Measurements from ENCODE around the gene PPP1R37. TPM values are rescaled to one million over a fixed set of nuclear protein-coding genes. Genes with fewer than 3 reads are reported as not detected.

Gene PPP1R37
- total RNA-seq, 2 experiments from 2014 or later, result 13.3 to 15.3 TPM

DNA sequence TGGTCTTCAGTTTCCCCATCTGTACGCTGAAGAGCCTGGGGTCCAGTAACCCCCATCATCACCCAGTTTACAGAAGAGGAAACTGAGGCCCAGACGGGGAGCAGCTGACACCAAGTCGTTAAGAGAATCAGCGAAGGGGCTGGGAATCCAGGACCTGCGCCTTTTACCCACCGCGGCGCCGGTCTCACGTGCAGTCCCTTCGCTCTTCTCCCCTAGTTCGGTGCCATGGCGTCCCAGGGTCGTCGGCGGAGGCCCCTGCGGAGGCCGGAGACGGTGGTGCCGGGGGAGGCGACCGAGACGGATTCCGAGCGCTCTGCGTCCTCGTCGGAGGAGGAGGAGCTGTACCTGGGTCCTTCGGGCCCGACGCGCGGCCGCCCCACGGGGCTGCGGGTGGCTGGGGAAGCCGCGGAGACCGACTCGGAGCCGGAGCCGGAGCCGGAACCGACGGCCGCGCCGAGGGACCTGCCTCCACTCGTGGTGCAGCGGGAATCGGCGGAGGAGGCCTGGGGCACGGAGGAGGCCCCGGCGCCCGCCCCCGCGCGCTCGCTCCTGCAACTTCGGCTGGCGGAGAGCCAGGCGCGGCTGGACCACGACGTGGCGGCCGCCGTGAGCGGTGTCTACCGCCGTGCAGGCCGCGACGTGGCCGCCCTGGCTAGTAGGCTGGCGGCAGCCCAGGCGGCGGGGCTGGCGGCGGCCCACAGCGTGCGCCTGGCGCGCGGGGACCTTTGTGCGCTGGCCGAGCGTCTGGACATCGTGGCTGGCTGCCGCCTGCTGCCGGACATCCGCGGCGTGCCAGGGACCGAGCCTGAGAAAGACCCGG is 86.3 kb downstream of the PPP1R37 start:
- Mint-ChIP-seq H3K36me3 (peaks cover 2% of the 10 kb centered on the region), H3K9me3 (no peaks in the 10 kb centered on the region), H3K4me3 (peak overlapping the region; percentile 85), H3K4me1 (peaks cover 12% of the 10 kb centered on the region), H3K27me3 (no peaks in the 10 kb centered on the region), H3K27ac (peak overlapping the region; percentile 86)
- DNase-seq, result peak; percentile 64

- H3K27me3 Mint-ChIP-seq, result no peaks in the 10 kb centered on the region
- no peaks in the 10 kb centered on the region for H3K9me3 Mint-ChIP-seq
- peak overlapping the region; percentile 76 for H3K4me3 Mint-ChIP-seq
- peaks cover 14% of the 10 kb centered on the region for H3K4me1 Mint-ChIP-seq
- H3K27ac Mint-ChIP-seq, result peak overlapping the region; percentile 60
- H3K36me3 Mint-ChIP-seq, result peaks cover 2% of the 10 kb centered on the region
- DNase-seq, result no peak
These were observed 87.0 kb downstream of the PPP1R37 start for GRCh38 chr19:45179892-45180370.

DNA sequence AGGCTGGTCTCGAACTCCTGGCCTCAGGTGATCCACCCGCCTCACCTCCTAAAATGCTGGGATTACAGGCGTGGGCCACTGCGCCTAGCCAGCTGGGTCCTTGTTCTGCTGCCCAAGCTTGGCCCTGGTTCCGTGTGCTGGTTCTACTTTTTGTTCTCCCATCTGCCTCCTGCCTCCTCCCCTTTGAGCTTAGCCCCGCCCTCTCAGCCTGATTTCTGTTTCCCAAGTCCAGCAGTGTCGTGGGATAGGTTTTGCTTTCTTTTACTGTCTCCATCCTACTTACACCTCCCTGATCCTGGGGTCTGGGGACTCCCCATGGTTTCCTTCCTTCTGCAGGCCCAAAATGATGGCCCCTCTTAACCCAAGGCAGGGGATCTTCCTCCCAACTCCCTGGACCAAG is 88.0 kb downstream of the PPP1R37 start:
- H3K27ac Mint-ChIP-seq, result peak overlapping the region; percentile 52

GRCh38 chr19:45182758-45183157 is 89.8 kb downstream of the PPP1R37 start:
- Mint-ChIP-seq H3K9me3 (no peaks in the 10 kb centered on the region), H3K36me3 (peaks cover 2% of the 10 kb centered on the region), H3K27me3 (no peaks in the 10 kb centered on the region), H3K4me3 (no peak overlapping the region), H3K27ac (no peak overlapping the region), H3K4me1 (peaks cover 18% of the 10 kb centered on the region)
- no peak for DNase-seq

More for the DNA sequence above, 88.0 kb downstream of the PPP1R37 start:
- Mint-ChIP-seq H3K4me3 (peak overlapping the region; percentile 48), H3K9me3 (no peaks in the 10 kb centered on the region), H3K36me3 (peaks cover 2% of the 10 kb centered on the region), H3K4me1 (peaks cover 15% of the 10 kb centered on the region), H3K27me3 (no peaks in the 10 kb centered on the region)
- DNase-seq, result no peak

- no peak overlapping the region for H3K27ac Mint-ChIP-seq
- H3K9me3 Mint-ChIP-seq, result no peaks in the 10 kb centered on the region
- H3K4me3 Mint-ChIP-seq, result no peak overlapping the region
- H3K27me3 Mint-ChIP-seq, result no peaks in the 10 kb centered on the region
- peaks cover 18% of the 10 kb centered on the region for H3K4me1 Mint-ChIP-seq
- DNase-seq, result no peak
- H3K36me3 Mint-ChIP-seq, result peaks cover 2% of the 10 kb centered on the region
These were observed 91.1 kb downstream of the PPP1R37 start for GRCh38 chr19:45184115-45184514.

DNA sequence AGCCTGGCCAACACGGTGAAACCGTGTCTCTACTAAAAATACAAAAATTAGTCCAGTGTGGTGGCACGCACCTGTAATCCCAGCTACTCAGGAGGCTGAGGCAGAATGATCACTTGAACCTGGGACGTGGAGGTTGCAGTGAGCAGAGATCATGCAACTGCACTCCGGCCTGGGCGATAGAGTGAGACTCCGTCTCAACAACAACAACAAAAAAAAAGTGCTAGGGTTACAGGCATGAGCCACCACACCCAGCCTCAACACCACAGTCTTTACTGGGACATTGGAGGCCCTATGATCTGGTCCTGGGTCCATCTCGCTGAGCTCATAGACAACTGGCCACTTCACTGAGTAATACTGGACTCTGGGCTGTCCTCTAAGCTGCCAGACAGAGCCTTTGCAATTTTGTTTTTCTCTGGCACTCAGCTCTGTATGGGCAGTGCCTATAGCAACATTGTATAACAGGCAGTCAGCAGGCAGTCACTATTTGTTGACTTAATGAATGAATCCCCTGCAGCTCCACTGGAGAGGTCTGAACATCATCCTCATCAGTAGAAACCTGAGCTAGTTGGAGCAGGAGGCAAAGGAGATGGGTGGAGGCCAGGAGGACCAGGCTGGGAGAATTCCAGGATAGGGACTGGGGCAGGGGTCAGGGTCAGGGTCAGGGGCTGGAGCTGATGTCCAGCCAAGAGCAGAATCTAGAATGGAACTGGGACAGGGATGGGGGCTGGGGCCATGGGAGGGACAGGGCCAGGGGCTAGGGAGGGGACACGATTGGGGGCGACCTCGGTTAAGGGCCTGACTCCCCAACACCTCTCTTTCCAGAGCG is 93.7 kb downstream of the PPP1R37 start:
- peaks cover 10% of the 10 kb centered on the region for H3K4me1 Mint-ChIP-seq
- H3K9me3 Mint-ChIP-seq, result no peaks in the 10 kb centered on the region
- no peaks in the 10 kb centered on the region for H3K36me3 Mint-ChIP-seq
- H3K27ac Mint-ChIP-seq, result no peak overlapping the region
- DNase-seq, result no peak
- H3K27me3 Mint-ChIP-seq, result no peaks in the 10 kb centered on the region
- no peak overlapping the region for H3K4me3 Mint-ChIP-seq

GRCh38 chr19:45187421-45188100 is 94.6 kb downstream of the PPP1R37 start:
- H3K36me3 Mint-ChIP-seq, result no peaks in the 10 kb centered on the region

GRCh38 chr19:45189971-45190370 is 97.0 kb downstream of the PPP1R37 start:
- no peak overlapping the region for H3K27ac Mint-ChIP-seq
- peaks cover 5% of the 10 kb centered on the region for H3K4me1 Mint-ChIP-seq
- no peaks in the 10 kb centered on the region for H3K36me3 Mint-ChIP-seq
- DNase-seq, result no peak
- no peaks in the 10 kb centered on the region for H3K9me3 Mint-ChIP-seq
- H3K4me3 Mint-ChIP-seq, result no peak overlapping the region
- H3K27me3 Mint-ChIP-seq, result no peaks in the 10 kb centered on the region

More at GRCh38 chr19:45187421-45188100, 94.6 kb downstream of the PPP1R37 start:
- Mint-ChIP-seq H3K27me3 (no peaks in the 10 kb centered on the region), H3K4me1 (peaks cover 10% of the 10 kb centered on the region), H3K27ac (no peak overlapping the region), H3K9me3 (no peaks in the 10 kb centered on the region), H3K4me3 (no peak overlapping the region)
- DNase-seq, result no peak

- Mint-ChIP-seq H3K27me3 (no peaks in the 10 kb centered on the region), H3K36me3 (no peaks in the 10 kb centered on the region), H3K4me1 (peaks cover 4% of the 10 kb centered on the region), H3K27ac (no peak overlapping the region), H3K4me3 (no peak overlapping the region), H3K9me3 (no peaks in the 10 kb centered on the region)
- DNase-seq, result no peak
These were observed 98.4 kb downstream of the PPP1R37 start for GRCh38 chr19:45191375-45191774.

GRCh38 chr19:45195764-45196163 is 102.8 kb downstream of the PPP1R37 start:
- no peak for DNase-seq
- Mint-ChIP-seq H3K27me3 (no peaks in the 10 kb centered on the region), H3K4me3 (no peak overlapping the region), H3K27ac (no peak overlapping the region), H3K9me3 (no peaks in the 10 kb centered on the region), H3K4me1 (no peaks in the 10 kb centered on the region), H3K36me3 (no peaks in the 10 kb centered on the region)

Other genes with a start within 250 kb of the PPP1R37 start
- gene NECTIN2, start 246.9 kb upstream of the PPP1R37 start, total RNA-seq, result under 1 TPM; 0.43 to 0.60 TPM
- 100 to 1,000 TPM; 235 to 236 TPM for gene TOMM40, start 201.9 kb upstream of the PPP1R37 start, total RNA-seq
- under 1 TPM; 0.46 to 0.62 TPM for gene APOE, start 187.4 kb upstream of the PPP1R37 start, total RNA-seq
- 1 to 10 TPM; 1.5 to 3.0 TPM for gene APOC1, start 178.6 kb upstream of the PPP1R37 start, total RNA-seq
- not detected for gene APOC4, start 150.9 kb upstream of the PPP1R37 start, total RNA-seq
- not detected for gene APOC2, start 147.1 kb upstream of the PPP1R37 start, total RNA-seq
- 10 to 100 TPM; 54.2 to 57.2 TPM for gene CLPTM1, start 137.8 kb upstream of the PPP1R37 start, total RNA-seq
- 10 to 100 TPM; 45.5 to 45.8 TPM for gene RELB, start 91.7 kb upstream of the PPP1R37 start, total RNA-seq
- 10 to 100 TPM; 89.9 to 94.2 TPM for gene CLASRP, start 54.1 kb upstream of the PPP1R37 start, total RNA-seq
- 1 to 10 TPM; 5.4 to 6.3 TPM for gene ZNF296, start 16.7 kb upstream of the PPP1R37 start, total RNA-seq
- gene GEMIN7, start 13.9 kb upstream of the PPP1R37 start, total RNA-seq, result 10 to 100 TPM; 53.6 to 58.2 TPM
- gene NKPD1, start 67.8 kb downstream of the PPP1R37 start, total RNA-seq, result under 1 TPM in 1 of 2 experiments, not detected in 1; 0.24 TPM
- gene TRAPPC6A, start 85.1 kb downstream of the PPP1R37 start, total RNA-seq, result 10 to 100 TPM; 19.8 to 22.9 TPM
- gene BLOC1S3, start 85.6 kb downstream of the PPP1R37 start, total RNA-seq, result 10 to 100 TPM; 10.5 to 13.3 TPM
- not detected for gene EXOC3L2, start 152.2 kb downstream of the PPP1R37 start, total RNA-seq
- 10 to 100 TPM; 12.6 to 14.9 TPM for gene MARK4, start 158.1 kb downstream of the PPP1R37 start, total RNA-seq
- not detected for gene CKM, start 229.7 kb downstream of the PPP1R37 start, total RNA-seq
- not detected for gene KLC3, start 247.6 kb downstream of the PPP1R37 start, total RNA-seq

Measured in activated naive CD8-positive, alpha-beta T cell treated with anti-CD3 and anti-CD28 coated beads for 36 hours (primary cell).